Endothelial cell (in vitro differentiated cells): Measurements from ENCODE around the gene ATOH1. TPM values are rescaled to one million over a fixed set of nuclear protein-coding genes. Genes with fewer than 3 reads are reported as not detected.

Source experiments
- DNase-seq: peaks from one replicate; pipeline ENCODE4 v3.0.0; 2021; ENCODE audit warnings: low spot score
- H3K27ac Mint-ChIP-seq: one replicate; pipeline ENCODE4 v1.8.0; 2021; ENCODE audit warnings: mixed read lengths, inconsistent platforms; ENCODE audit not compliant: unreplicated experiment
- H3K27me3 Mint-ChIP-seq: one replicate; pipeline ENCODE4 v1.8.0; 2021; ENCODE audit warnings: mild to moderate bottlenecking, moderate library complexity, mixed read lengths, inconsistent platforms; ENCODE audit not compliant: unreplicated experiment
- H3K36me3 Mint-ChIP-seq: one replicate; pipeline ENCODE4 v1.8.0; 2021; ENCODE audit warnings: mild to moderate bottlenecking, low read depth, mixed read lengths, inconsistent platforms; ENCODE audit not compliant: unreplicated experiment
- H3K4me1 Mint-ChIP-seq: one replicate; pipeline ENCODE4 v1.8.0; 2021; ENCODE audit warnings: mild to moderate bottlenecking, mixed read lengths, inconsistent platforms; ENCODE audit not compliant: unreplicated experiment
- H3K4me3 Mint-ChIP-seq: one replicate; pipeline ENCODE4 v1.8.0; 2021; ENCODE audit warnings: mild to moderate bottlenecking, mixed read lengths, inconsistent platforms; ENCODE audit not compliant: unreplicated experiment
- H3K9me3 Mint-ChIP-seq: one replicate; pipeline ENCODE4 v1.8.0; 2021; ENCODE audit warnings: mixed read lengths, inconsistent platforms; ENCODE audit not compliant: unreplicated experiment
- total RNA-seq: library from RNA; stranded (reverse); fragmentation: NEBNext Ultra II Directional; extraction: Animal tissue kit (Norgen Biotek cat#: 25700); gene quantifications from one replicate; pipeline ENCODE4 v1.2.1, GENCODE V29; 2021; ENCODE audit not compliant: unreplicated experiment
- TF ChIP-seq, protein P1 (sequence below): fragments of 200-600 bp; sonication (generic); IDR thresholded peaks from one replicate; pipeline ENCODE4 v1.5.0; 2021; ENCODE audit warnings: antibody characterized with exemption; ENCODE audit not compliant: unreplicated experiment

Gene ATOH1
- total RNA-seq, 1 donor from 2014 or later: not detected

DNA sequence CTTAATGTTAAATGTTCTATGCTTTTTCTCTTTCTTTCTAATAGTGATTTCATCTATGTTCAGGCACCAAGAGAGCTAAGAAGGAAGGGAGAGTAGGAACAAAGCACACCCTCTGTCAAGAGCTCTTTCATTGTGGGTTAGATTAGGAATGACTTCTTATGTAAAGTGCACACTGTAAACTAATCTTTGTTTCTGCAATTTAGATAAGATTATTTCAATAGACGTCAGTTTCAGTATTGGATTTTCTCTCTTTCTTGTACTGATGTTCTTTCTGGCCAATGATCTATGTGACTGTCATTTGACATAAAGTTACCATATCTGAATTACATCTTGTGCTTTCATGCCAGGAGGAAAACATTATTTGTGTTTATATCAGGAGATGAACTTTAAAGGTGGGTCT, 48.2 kb downstream of the ATOH1 start:
- no peaks in the 10 kb centered on the region for H3K9me3 Mint-ChIP-seq
- no peaks in the 10 kb centered on the region for H3K4me1 Mint-ChIP-seq
- H3K4me3 Mint-ChIP-seq: no peak overlapping the region
- no peak for DNase-seq
- peaks cover 1% of the 10 kb centered on the region for H3K27me3 Mint-ChIP-seq
- no peaks in the 10 kb centered on the region for H3K36me3 Mint-ChIP-seq
- no peak overlapping the region for H3K27ac Mint-ChIP-seq
- TF ChIP-seq, protein P1, sequence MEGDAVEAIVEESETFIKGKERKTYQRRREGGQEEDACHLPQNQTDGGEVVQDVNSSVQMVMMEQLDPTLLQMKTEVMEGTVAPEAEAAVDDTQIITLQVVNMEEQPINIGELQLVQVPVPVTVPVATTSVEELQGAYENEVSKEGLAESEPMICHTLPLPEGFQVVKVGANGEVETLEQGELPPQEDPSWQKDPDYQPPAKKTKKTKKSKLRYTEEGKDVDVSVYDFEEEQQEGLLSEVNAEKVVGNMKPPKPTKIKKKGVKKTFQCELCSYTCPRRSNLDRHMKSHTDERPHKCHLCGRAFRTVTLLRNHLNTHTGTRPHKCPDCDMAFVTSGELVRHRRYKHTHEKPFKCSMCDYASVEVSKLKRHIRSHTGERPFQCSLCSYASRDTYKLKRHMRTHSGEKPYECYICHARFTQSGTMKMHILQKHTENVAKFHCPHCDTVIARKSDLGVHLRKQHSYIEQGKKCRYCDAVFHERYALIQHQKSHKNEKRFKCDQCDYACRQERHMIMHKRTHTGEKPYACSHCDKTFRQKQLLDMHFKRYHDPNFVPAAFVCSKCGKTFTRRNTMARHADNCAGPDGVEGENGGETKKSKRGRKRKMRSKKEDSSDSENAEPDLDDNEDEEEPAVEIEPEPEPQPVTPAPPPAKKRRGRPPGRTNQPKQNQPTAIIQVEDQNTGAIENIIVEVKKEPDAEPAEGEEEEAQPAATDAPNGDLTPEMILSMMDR: no peak

DNA sequence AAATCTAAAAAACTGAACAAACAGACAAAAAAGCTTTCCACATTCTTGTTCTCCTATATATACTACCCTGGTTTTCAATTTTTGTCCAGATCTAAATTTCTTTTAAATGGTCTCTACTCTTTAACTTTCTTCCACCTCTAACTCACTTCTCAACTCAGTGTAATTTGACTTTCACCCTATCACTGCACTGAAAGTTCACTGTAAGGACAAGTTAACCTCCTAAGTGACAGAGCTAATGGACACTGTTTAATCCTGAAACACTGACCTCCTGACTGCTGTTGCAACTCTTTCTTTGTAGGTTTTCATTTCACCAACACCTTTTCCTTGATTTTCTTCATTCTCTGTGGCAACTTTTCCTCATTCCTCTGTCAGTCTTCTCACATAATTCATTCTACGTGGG, 50.0 kb downstream of the ATOH1 start:
- Mint-ChIP-seq H3K4me1 (no peaks in the 10 kb centered on the region), H3K27me3 (peaks cover 1% of the 10 kb centered on the region), H3K36me3 (no peaks in the 10 kb centered on the region), H3K9me3 (no peaks in the 10 kb centered on the region), H3K4me3 (no peak overlapping the region), H3K27ac (no peak overlapping the region)
- no peak for DNase-seq
- TF ChIP-seq, protein P1: no peak

DNA sequence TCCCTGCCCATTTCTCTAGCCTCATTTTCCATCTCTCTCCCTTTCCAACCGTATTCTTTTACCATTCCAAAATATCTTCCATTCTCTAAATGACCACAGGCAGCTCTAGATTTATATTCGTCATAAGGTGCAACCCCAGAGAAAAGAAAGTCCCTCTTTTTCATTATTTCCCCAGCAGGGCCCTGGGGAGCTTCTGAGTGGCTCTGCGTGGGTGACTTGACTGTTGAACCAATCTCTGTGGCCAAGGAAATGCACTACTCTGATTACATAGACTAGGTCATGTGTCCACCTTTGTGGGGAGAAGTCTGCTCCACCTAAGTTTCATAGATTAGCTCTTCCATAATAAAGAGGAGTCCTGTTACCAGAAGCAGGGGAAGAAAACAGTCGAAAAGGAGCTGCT, 51.4 kb downstream of the ATOH1 start:
- DNase-seq: no peak
- peaks cover 1% of the 10 kb centered on the region for H3K27me3 Mint-ChIP-seq
- H3K27ac Mint-ChIP-seq: no peak overlapping the region
- no peaks in the 10 kb centered on the region for H3K4me1 Mint-ChIP-seq
- no peaks in the 10 kb centered on the region for H3K36me3 Mint-ChIP-seq
- TF ChIP-seq, protein P1: no peak
- no peaks in the 10 kb centered on the region for H3K9me3 Mint-ChIP-seq
- H3K4me3 Mint-ChIP-seq: no peak overlapping the region
